ENCODE results near the gene HAUS3. TPM values are rescaled to one million over a fixed set of nuclear protein-coding genes. Genes with fewer than 3 reads are reported as not detected.
A peak's percentile ranks its signal among the peaks of the same experiment; 100 is the strongest.

The HAUS3 gene, protein sequence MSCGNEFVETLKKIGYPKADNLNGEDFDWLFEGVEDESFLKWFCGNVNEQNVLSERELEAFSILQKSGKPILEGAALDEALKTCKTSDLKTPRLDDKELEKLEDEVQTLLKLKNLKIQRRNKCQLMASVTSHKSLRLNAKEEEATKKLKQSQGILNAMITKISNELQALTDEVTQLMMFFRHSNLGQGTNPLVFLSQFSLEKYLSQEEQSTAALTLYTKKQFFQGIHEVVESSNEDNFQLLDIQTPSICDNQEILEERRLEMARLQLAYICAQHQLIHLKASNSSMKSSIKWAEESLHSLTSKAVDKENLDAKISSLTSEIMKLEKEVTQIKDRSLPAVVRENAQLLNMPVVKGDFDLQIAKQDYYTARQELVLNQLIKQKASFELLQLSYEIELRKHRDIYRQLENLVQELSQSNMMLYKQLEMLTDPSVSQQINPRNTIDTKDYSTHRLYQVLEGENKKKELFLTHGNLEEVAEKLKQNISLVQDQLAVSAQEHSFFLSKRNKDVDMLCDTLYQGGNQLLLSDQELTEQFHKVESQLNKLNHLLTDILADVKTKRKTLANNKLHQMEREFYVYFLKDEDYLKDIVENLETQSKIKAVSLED
- 6.2 and 9.5 TPM in 2 replicates for total RNA-seq (2014; rRNA removed)
- percentile 66 among the genes with signal in this experiment for Bru-seq, nascent RNA
- percentile 88 among the genes with signal in this experiment for BruChase-seq, experiment 1, labeled RNA remaining after a 6-hour chase
- percentile 89 among the genes with signal in this experiment for BruChase-seq, experiment 2, labeled RNA remaining after a 2-hour chase
- long read RNA-seq, full-length matches to known transcripts = 10 of 43 reads
- long read RNA-seq, partial matches to known transcripts = 30 of 43 reads
- long read RNA-seq, other reads (novel, unspliced or antisense) = 3 of 43 reads

DNA sequence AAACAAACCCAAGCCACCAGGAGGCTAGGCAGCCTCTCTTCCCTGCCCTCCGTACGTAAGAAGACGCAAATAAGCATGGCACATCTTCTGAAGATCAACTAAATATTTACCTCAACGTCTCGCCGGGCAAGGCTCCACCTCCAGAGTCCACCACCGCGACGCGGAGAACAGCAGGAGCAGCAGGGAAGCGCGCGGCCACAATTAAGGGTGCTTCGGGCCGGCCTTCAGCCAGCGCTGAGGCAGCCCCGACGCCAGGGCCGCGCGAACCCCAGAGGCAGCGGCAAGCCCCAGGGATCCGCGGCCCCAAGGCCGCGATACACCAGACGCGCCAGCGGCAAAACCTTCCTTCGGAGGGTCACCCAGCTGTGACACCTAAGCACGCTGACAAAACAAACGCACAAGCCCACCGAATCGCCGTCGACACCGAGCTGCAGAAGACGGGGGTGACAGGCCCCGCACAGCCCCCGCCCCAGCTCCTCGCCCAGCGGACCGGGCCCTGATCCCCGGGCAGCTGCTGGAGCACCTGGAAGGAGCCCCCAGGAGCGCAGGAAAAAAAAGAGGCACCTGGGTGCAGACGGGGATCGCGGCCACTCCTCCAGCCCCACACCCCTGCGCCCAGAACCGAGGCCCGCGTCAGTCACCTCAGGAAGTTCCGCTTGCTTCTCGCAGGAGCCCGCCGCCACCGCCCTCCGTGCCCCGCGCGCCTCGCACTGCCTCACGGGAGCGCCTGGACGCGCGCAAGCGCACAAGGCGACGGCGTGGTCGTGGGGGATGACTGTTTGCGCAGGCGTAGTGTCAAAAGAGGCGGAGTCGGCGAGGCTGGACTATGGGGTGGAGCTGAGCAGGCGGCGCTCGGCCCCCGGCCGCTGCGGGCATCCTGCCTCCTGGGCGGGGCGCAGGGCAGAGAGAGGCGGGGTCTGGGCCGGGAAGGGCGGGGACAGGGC is at the start of gene HAUS3, which contains the start of gene POLN:
TSS of gene HAUS3 (minus strand) at position 712 of the 944 bp plus-strand sequence. CDS start 1,175 bp downstream, outside the sequence.
TSS of gene POLN (minus strand) at position 712 of the 944 bp plus-strand sequence. CDS start 12,890 bp downstream, outside the sequence.
- H3K36me3 ChIP-seq (ENCODE audit: low read depth, low read length) = no peaks in the 10 kb centered on the region
- CTCF ChIA-PET = interaction anchor here (0.6 kb wide), 1 partner anchor 757 kb away, joined by 4 read pairs; no protein-coding TSS in a partner anchor
- intact Hi-C loops (cut with micrococcal nuclease) = no loop called here
- H3K9me3 ChIP-seq (ENCODE audit: low read length) = no peaks in the 10 kb centered on the region
- TF ChIP-seq EZH2phosphoT487 (IDR thresholded peaks at IDR 0.05; ENCODE audit: borderline replicate concordance, low read length) (no peak), EZH2 (IDR thresholded peaks at IDR 0.05; ENCODE audit: low read length, unreplicated experiment) (no peak)
- TF ChIP-seq, protein P1, sequence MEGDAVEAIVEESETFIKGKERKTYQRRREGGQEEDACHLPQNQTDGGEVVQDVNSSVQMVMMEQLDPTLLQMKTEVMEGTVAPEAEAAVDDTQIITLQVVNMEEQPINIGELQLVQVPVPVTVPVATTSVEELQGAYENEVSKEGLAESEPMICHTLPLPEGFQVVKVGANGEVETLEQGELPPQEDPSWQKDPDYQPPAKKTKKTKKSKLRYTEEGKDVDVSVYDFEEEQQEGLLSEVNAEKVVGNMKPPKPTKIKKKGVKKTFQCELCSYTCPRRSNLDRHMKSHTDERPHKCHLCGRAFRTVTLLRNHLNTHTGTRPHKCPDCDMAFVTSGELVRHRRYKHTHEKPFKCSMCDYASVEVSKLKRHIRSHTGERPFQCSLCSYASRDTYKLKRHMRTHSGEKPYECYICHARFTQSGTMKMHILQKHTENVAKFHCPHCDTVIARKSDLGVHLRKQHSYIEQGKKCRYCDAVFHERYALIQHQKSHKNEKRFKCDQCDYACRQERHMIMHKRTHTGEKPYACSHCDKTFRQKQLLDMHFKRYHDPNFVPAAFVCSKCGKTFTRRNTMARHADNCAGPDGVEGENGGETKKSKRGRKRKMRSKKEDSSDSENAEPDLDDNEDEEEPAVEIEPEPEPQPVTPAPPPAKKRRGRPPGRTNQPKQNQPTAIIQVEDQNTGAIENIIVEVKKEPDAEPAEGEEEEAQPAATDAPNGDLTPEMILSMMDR (conservative IDR thresholded peaks at IDR 0.05; ENCODE audit: low read depth, low read length) = no peak
- ATAC-seq = peak; percentile 92
- H3K9ac ChIP-seq (ENCODE audit: low read length) = peak within 1 kb of the TSS; percentile 93
- H3K4me3 ChIP-seq (ENCODE audit: low read length) = peak within 1 kb of the TSS; percentile 92
- POLR2A ChIA-PET (ENCODE audit: unreplicated experiment) = interaction anchor here (0.6 kb wide), 3 partner anchors 177 to 555 kb away, joined by 4 to 6 read pairs (median 4); partner anchors contain the start of genes CFAP99 and RNF4
- H3K27me3 ChIP-seq (ENCODE audit: low read length) = no peaks in the 10 kb centered on the region
- peak within 1 kb of the TSS; percentile 77 for H2AFZ ChIP-seq (ENCODE audit: low read length)
- H3K4me2 ChIP-seq (ENCODE audit: low read length) = peak within 1 kb of the TSS; percentile 99
- 0 out of 2 replicates have a peak within 1 kb of the TSS, but pooled peaks have one; percentile 11 for H3K27ac ChIP-seq (ENCODE audit: low read length)
- DNase-seq = peak; percentile 95
- H3K9me2 ChIP-seq (replicated peaks; ENCODE audit: low read length) = no peaks in the 10 kb centered on the region
- H3K79me2 ChIP-seq (ENCODE audit: low read length) = peaks cover 49% of the 10 kb centered on the region
- peaks cover 16% of the 10 kb centered on the region for H4K20me1 ChIP-seq (ENCODE audit: low read length)
- peaks cover 20% of the 10 kb centered on the region; the same call in 1 of the 2 replicates for H3K4me1 ChIP-seq (ENCODE audit: insufficient read depth, low read length)
- H3F3A ChIP-seq (ENCODE audit: low read length, unreplicated experiment) = no peaks in the 10 kb centered on the region
- no TSS peak for BruUV-seq (replicated peaks)

DNA sequence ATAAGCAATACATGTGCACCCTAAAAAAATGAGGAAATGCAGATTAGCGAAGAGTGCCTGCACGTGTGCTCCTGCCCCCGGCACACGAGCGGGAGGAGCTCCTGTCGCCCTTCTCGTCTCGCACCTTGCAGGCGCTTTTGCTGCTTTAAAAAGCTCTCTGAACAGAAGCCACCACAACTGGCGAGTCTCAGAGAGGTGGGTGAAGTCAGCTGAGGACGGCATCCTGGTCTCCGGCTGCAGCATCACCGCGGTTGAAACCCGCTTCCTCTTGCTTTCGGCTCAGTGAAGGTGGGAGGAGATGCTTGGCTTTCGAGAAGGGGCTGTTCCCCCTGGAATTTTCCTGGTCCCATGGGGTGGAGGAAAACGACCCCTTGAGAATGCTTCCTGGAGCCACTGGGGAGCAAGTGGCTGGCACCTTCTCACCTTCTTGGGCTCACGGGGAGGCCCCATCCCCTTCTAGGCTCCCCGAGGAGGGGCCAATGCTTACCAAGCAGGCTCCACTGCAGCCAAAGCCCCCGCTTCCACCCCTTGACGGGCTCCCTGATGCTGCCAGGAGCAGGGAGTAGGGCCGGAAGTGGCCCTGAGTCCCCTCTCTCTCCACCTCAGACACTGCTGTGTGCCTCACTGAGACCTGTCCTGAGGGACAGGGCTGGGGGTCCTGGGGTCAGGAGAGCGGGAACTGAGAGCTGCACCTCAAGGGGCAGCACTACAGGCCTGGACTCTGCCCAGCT is 49.2 kb upstream of the HAUS3 start:
- TF ChIP-seq, protein P1 (conservative IDR thresholded peaks at IDR 0.05; ENCODE audit: low read depth, low read length) = no peak
- no peak for TF ChIP-seq EZH2phosphoT487 (IDR thresholded peaks at IDR 0.05; ENCODE audit: borderline replicate concordance, low read length)
- TF ChIP-seq EZH2 (IDR thresholded peaks at IDR 0.05; ENCODE audit: low read length, unreplicated experiment) = no peak
- H4K20me1 ChIP-seq (ENCODE audit: low read length) = no peaks in the 10 kb centered on the region
- H3K79me2 ChIP-seq (ENCODE audit: low read length) = no peaks in the 10 kb centered on the region
- BruUV-seq (replicated peaks) = no TSS peak
- POLR2A ChIA-PET (ENCODE audit: unreplicated experiment) = no interaction called here
- DNase-seq = no peak
- no peaks in the 10 kb centered on the region for H3F3A ChIP-seq (ENCODE audit: low read length, unreplicated experiment)
- no peaks in the 10 kb centered on the region for H3K9me2 ChIP-seq (replicated peaks; ENCODE audit: low read length)
- H3K4me3 ChIP-seq (ENCODE audit: low read length) = no peak overlapping the region
- H3K9me3 ChIP-seq (ENCODE audit: low read length) = no peaks in the 10 kb centered on the region
- no peaks in the 10 kb centered on the region for H3K4me1 ChIP-seq (ENCODE audit: insufficient read depth, low read length)
- CTCF ChIA-PET = no interaction called here
- no peak overlapping the region for H2AFZ ChIP-seq (ENCODE audit: low read length)
- no peak overlapping the region for H3K27ac ChIP-seq (ENCODE audit: low read length)
- no peak overlapping the region for H3K9ac ChIP-seq (ENCODE audit: low read length)
- H3K36me3 ChIP-seq (ENCODE audit: low read depth, low read length) = no peaks in the 10 kb centered on the region
- intact Hi-C loops (cut with micrococcal nuclease) = no loop called here
- no peak for ATAC-seq
- no peak overlapping the region for H3K4me2 ChIP-seq (ENCODE audit: low read length)
- no peaks in the 10 kb centered on the region for H3K27me3 ChIP-seq (ENCODE audit: low read length)
